HAP-1 (cell line): ENCODE data around the gene AICDA.
"Not testable (repeated sequence)": the region's sequence is repeated elsewhere in the genome, so short reads cannot be mapped to it uniquely, and the experiment has no call there.

Experiments used
- DNase-seq, 2 experiments: peaks; one replicate each; pipeline ENCODE4 v3.0.0-alpha.2; 2016 to 2020; ENCODE audit warnings: low spot score in 2 of 2
- H3K27me3 ChIP-seq: fragments of 250-450 bp; sonication (Bioruptor Pico); 2 replicates; pipeline ENCODE4 v1.5.1; 2020; ENCODE audit warnings: low read depth, mild to moderate bottlenecking, moderate library complexity
- H3K36me3 ChIP-seq: fragments of 250-450 bp; sonication (Bioruptor Pico); replicated peaks from 2 replicates; pipeline ENCODE4 v1.5.1; 2020; ENCODE audit warnings: mild to moderate bottlenecking
- H3K4me1 ChIP-seq: fragments of 250-450 bp; sonication (Bioruptor Pico); 2 replicates; pipeline ENCODE4 v1.5.1; 2020; ENCODE audit warnings: mild to moderate bottlenecking
- H3K4me3 ChIP-seq: fragments of 250-450 bp; sonication (Bioruptor Pico); 2 replicates; pipeline ENCODE4 v1.5.1; 2020; ENCODE audit warnings: mild to moderate bottlenecking, moderate library complexity
- H3K9me3 ChIP-seq: fragments of 250-450 bp; sonication (Bioruptor Pico); 2 replicates; pipeline ENCODE4 v1.5.1; 2020; ENCODE audit warnings: mild to moderate bottlenecking, moderate library complexity
- in situ Hi-C: fragments of 300-500 bp; cut with MboI; formaldehyde crosslinking; loops from 3 replicates; pipeline ENCODE4 v1.14.3; 2020; ENCODE audit warnings: low sequenced_read_pairs, inconsistent platforms, mixed read lengths

Gene AICDA

DNA sequence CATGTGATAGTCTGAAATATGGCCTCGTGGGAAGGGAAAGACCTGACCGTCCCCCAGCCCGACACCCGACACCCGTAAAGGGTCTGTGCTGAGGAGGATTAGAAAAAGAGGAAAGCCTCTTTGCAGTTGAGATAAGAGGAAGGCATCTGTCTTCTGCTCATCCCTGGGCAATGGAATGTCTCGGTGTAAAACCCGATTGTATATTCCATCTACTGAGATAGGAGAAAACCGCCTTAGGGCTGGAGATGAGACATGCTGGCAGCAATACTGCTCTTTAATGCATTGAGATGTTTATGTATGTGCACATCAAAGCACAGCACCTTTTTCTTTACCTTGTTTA, 23.3 kb upstream of the AICDA start:
- H3K27me3 ChIP-seq, H3K36me3 ChIP-seq, in situ Hi-C loops, H3K9me3 ChIP-seq, DNase-seq, H3K4me3 ChIP-seq: not testable (repeated sequence)
- peaks cover 12% of the 10 kb centered on the region for H3K4me1 ChIP-seq

DNA sequence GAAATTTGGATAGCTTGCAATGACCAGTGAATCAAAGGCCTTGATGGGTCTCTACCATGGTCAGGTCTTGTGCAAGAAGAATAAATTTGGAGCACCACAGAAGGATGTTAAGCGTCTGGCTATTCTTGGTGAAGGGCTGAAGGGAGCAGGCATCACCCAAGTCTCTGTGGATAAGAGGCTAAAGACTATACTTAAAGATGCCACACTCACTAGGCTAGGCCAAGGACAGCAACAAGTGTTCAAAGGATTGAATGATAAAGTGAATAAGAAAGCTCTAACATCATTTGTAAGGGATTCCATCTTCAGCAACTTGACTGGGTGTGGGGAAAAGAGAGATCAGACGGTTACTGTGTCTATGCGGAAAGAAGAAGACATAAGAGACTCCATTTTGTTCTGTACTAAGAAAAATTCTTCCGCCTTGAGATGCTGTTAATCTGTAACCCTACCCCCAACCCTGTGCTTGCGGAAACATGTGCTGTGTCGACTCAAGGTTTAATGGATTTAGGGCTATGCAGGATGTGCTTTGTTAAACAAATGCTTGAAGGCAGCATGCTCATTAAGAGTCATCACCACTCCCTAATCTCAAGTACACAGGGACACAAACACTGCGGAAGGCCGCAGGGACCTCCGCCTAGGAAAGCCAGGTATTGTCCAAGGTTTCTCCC, 22.8 kb upstream of the AICDA start:
- H3K36me3 ChIP-seq, H3K27me3 ChIP-seq, in situ Hi-C loops, H3K4me3 ChIP-seq, H3K9me3 ChIP-seq: not testable (repeated sequence)
- DNase-seq = peak in 1 of 2 experiments; percentile 45
- H3K4me1 ChIP-seq = peaks cover 12% of the 10 kb centered on the region

DNA sequence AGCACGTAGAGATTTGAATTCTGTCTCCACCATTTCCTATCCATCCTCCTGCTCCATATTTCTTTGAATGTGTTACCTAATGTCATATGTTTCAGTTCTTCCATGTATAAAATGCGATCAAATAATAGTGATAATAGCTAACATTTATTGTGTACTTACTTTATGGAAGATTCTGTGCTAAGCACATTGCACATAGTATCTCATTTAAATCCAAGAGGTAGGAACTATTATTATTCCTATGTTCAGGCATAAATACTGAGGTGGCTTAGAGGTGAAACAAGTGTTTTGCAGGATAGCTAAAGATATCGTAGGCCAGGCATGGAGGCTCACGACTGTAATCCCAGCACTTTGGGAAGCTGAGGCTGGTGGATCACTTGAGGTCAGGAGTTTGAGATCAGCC, 17.5 kb upstream of the AICDA start:
- DNase-seq = no peak
- H3K36me3 ChIP-seq = no peaks in the 10 kb centered on the region
- in situ Hi-C loops = no loop called here
- no peaks in the 10 kb centered on the region; the same call in 1 of the 2 replicates for H3K4me1 ChIP-seq
- H3K27me3 ChIP-seq = no peaks in the 10 kb centered on the region
- H3K9me3 ChIP-seq = no peaks in the 10 kb centered on the region
- H3K4me3 ChIP-seq = no peak overlapping the region

DNA sequence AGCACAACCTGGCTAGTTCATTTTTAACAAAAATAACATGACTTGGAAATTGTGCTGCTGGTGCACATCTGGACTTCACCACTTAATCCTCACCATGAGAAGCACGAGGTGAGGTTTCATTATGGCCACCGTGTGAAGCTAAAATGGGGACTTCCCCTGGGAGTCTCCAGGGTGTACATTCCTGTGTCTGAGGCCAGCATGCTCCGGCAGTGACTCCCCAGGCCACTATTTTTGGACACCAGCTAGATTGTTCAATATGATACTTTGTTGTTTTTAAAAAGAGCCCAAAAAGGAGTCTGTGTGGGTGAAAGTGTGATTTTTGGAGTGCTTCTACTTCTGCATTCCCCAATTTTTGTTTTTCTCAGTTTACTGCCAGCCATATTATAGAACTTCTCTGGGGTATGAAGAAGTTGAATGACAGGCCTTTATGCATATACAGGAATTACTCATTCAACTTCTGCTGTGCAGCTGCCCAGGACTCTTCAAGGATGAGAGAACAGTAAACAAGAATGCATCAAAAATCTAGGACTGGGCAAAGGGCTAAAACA, 16.9 kb upstream of the AICDA start:
- no peak overlapping the region for H3K4me3 ChIP-seq
- no peaks in the 10 kb centered on the region for H3K36me3 ChIP-seq
- DNase-seq = no peak
- no peaks in the 10 kb centered on the region for H3K27me3 ChIP-seq
- no peaks in the 10 kb centered on the region for H3K4me1 ChIP-seq
- in situ Hi-C loops = no loop called here
- no peaks in the 10 kb centered on the region for H3K9me3 ChIP-seq

DNA sequence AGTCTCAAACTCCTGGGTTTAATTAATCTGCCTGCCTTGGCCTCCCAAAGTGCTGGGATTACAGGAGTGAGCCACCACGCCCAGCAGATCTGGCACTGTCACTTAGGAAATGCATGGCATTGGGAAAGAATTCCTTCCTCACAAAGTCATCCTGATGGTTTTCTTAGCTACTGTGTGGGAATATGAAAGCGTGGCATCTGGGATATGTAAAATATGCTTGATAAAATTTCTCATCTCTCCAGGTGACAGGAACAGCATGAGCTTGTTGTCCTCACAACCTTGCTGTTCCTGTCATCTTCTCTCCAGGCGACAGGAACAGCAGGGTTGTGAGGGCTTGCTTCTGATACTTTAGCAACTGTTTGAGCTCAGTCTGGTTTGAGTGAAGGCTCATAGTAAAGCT, 16.1 kb upstream of the AICDA start:
- no peaks in the 10 kb centered on the region for H3K4me1 ChIP-seq
- H3K4me3 ChIP-seq = no peak overlapping the region
- no peaks in the 10 kb centered on the region for H3K27me3 ChIP-seq
- no peak for DNase-seq
- no peaks in the 10 kb centered on the region for H3K9me3 ChIP-seq
- no peaks in the 10 kb centered on the region for H3K36me3 ChIP-seq
- in situ Hi-C loops = no loop called here

DNA sequence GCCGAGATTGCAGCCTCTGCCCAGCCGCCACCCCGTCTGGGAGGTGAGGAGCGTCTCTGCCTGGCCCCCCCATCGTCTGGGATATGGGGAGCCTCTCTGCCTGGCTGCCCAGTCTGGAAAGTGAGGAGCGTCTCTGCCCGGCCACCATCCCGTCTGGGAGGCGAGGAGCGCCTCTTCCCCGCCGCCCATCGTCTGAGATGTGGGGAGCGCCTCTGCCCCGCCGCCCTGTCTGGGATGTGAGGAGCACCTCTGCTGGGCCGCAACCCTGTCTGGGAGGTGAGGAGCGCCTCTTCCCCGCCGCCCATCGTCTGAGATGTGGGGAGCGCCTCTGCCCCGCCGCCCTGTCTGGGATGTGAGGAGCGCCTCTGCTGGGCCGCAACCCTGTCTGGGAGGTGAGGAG, 12.1 kb upstream of the AICDA start:
- DNase-seq, H3K4me3 ChIP-seq, H3K9me3 ChIP-seq, H3K27me3 ChIP-seq, in situ Hi-C loops, H3K36me3 ChIP-seq, H3K4me1 ChIP-seq: not testable (repeated sequence)

DNA sequence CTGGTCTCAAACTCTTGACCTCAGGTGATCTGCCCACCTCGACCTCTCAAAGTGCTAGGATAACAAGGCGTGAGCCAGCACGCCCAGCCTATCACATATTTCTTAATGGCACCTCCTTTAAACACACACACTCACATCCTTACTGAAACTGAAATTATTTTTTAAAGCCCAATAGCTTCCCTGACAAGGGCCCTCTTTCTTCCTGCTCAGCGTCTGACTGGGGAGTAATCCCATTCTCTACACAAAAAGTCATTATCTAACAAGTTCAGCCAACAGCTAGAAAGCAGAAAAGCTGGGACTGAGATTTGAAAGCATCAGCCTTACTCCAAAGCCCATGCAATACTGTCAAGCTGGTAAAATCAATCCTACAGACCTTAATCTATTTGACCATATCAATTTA, 10.0 kb upstream of the AICDA start:
- Histone ChIP-seq H3K27me3 (no peaks in the 10 kb centered on the region), H3K4me1 (no peaks in the 10 kb centered on the region), H3K36me3 (no peaks in the 10 kb centered on the region), H3K9me3 (no peaks in the 10 kb centered on the region), H3K4me3 (no peak overlapping the region)
- in situ Hi-C loops = no loop called here
- no peak for DNase-seq

DNA sequence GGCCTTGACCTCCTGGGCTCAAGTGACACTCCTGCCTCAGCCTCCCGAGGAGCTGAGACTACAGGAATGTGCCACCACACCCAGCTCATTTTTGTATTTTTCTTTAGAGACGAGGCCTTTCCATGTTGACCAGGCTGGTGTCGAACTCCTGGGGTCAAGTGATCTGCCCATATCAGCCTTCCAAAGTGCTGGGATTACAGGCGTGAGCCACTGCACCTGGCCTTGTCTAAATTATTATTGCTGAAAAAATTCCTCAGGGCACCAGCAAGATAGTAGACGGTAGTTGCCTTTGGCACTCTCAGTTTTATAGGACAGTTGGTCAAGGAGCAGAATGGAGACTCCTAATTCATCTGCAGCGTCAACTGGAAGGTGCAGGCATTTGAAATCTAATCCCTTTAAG, 2.5 kb upstream of the AICDA start:
- DNase-seq = no peak
- in situ Hi-C loops = no loop called here
- no peaks in the 10 kb centered on the region for H3K4me1 ChIP-seq
- no peaks in the 10 kb centered on the region for H3K27me3 ChIP-seq
- H3K9me3 ChIP-seq = no peaks in the 10 kb centered on the region
- no peaks in the 10 kb centered on the region for H3K36me3 ChIP-seq
- H3K4me3 ChIP-seq = no peak overlapping the region

DNA sequence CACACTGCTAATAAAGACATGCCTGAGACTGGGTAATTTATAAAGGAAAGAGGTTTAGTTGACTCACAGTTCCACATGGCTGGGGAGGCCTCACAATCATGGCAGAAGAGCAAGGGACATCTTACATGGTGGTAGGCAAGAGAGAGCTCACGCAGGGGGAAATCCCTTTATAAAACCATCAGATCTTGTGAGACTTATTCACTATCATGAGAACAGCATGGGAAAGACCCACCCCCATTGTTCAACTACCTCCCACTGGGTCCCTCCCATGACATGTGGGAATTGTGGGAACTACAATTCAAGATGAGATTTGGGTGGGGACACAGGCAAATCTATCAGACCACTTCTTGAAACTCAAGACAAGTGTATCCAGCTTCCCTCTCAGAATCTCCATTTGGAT, 1.2 kb upstream of the AICDA start:
- H3K4me1 ChIP-seq, H3K36me3 ChIP-seq, H3K4me3 ChIP-seq, H3K9me3 ChIP-seq, in situ Hi-C loops, H3K27me3 ChIP-seq, DNase-seq: not testable (repeated sequence)

DNA sequence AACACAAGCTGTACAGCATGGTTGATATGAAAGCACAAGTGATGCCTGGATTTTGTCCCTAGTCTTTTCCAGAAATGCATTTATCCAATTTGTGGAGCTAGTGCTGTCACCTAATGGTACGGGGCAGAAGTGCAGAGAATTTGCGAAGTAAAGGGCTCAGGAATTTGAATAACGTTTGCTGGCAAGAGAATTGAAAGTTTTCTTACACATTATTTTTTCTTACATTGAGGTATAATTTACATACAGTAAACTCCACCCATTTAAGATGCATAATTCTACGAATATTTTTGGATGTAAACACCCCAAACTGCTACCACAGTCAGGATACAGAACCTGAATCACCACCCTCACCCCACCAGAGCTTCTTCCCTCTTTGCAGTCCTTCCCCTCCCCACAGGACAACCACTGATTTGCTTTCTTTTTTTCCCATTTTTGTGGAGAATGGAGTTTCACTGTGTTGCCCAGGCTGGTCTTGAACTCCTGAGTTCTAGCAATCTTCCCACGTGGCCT, 3.5 kb downstream of the AICDA start:
- Histone ChIP-seq H3K9me3 (no peaks in the 10 kb centered on the region), H3K27me3 (no peaks in the 10 kb centered on the region), H3K4me3 (no peak overlapping the region), H3K4me1 (no peaks in the 10 kb centered on the region), H3K36me3 (no peaks in the 10 kb centered on the region)
- DNase-seq = peak; percentile 57 to 59
- in situ Hi-C loops = no loop called here

DNA sequence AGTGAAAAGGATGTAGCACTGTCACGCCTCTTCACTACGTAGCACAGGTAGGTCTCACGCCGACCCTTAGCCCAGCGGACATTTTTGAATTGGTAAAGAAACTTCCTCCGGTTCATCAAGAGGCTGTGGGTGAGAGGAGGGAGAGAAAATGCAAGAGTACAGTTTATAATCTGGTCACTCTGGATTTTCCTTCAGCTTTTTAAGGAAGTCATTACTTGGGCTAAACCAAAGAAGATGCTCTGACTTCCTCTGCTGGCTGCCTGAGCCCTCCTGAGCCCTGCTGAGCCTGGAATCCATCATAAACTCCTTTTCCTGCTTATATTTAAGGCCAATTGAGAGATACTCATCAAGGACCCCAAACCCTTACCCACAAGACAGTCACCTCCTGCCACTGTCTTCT, 5.8 kb downstream of the AICDA start:
- DNase-seq = no peak
- Histone ChIP-seq H3K4me3 (no peak overlapping the region), H3K4me1 (no peaks in the 10 kb centered on the region), H3K36me3 (no peaks in the 10 kb centered on the region), H3K27me3 (no peaks in the 10 kb centered on the region), H3K9me3 (no peaks in the 10 kb centered on the region)
- in situ Hi-C loops = no loop called here

DNA sequence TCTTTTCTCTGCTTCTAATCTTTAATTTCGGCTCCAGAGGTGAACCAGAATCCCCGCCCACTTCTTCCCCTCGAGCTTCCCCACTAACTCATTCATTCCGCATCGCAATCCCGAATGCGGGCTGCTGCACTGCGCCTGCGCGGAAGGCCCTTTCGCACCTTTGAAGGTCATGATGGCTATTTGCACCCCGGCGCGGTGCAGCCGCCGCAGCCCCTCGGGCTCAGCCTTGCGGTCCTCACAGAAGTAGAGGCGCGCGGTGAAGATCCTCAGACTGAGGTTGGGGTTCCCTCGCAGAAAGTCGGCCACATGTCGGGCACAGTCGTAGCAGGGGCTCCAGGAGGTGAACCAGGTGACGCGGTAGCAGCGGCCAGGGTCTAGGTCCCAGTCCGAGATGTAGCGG, 7.6 kb downstream of the AICDA start:
- Histone ChIP-seq H3K4me1 (no peaks in the 10 kb centered on the region), H3K36me3 (no peaks in the 10 kb centered on the region), H3K27me3 (no peaks in the 10 kb centered on the region), H3K9me3 (no peaks in the 10 kb centered on the region), H3K4me3 (no peak overlapping the region)
- in situ Hi-C loops = no loop called here
- no peak for DNase-seq

DNA sequence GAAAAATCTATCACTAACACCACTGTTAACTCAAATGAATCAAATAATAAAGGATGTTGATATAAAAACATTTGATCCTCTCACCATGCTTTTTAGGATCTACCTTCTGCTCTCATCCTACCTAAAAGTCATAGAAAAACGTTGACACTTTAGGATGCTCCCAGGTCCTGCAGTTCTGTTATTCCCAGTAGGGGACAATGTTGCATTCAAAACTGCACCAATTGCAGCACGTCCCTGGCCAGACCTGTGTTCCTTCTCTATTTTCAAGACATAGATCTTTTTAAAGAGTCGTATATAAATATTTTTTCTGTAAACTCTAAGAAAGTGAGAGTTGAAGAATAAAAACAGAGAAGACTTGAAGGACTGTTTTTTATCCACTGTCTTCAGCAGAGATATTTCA, 8.8 kb downstream of the AICDA start:
- Histone ChIP-seq H3K9me3 (no peaks in the 10 kb centered on the region), H3K27me3 (no peaks in the 10 kb centered on the region), H3K36me3 (no peaks in the 10 kb centered on the region), H3K4me1 (no peaks in the 10 kb centered on the region), H3K4me3 (no peak overlapping the region)
- no peak for DNase-seq
- in situ Hi-C loops = no loop called here

DNA sequence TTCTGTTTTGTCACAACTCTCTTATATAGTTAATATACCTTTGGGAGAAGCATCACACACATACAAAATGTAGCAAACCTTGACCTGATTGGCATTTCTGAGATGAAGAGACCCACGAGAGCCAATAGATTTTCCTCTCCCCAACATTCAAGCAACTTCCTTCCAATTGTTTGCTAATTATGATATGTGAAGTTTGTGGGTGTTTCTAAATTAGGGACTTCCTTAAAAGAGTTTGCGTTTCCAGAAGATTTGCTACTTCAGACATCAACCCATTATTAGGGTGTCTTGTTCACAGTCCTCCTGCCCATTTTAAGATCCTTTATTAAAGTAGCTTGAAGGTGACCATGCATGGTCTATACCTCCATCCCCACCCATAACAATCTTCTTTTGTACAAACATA, 9.4 kb downstream of the AICDA start:
- no peaks in the 10 kb centered on the region for H3K27me3 ChIP-seq
- H3K4me1 ChIP-seq = no peaks in the 10 kb centered on the region
- H3K36me3 ChIP-seq = no peaks in the 10 kb centered on the region
- H3K4me3 ChIP-seq = no peak overlapping the region
- no peak for DNase-seq
- no peaks in the 10 kb centered on the region for H3K9me3 ChIP-seq
- in situ Hi-C loops = no loop called here

DNA sequence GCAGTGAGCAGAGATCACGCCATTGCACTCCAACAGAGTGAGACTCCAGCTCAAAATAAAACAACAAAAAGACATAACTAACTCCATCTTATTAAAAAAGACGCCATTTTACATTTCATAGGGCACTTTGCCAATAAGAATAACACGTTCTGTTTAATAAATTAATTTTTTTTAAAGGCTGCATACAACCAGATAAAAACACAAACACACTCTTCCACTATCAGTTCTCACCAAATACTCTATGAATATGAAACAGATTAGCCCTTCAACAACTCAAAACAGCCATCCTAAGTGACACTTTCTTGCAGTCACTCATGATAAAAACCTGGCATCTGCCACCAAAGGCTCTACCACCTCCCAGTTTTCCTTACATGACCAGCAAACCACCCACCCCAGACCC, 16.1 kb downstream of the AICDA start:
- in situ Hi-C loops = no loop called here

More for the DNA sequence above, 16.1 kb downstream of the AICDA start:
- Histone ChIP-seq H3K4me1 (no peaks in the 10 kb centered on the region), H3K27me3 (no peaks in the 10 kb centered on the region), H3K4me3 (no peak overlapping the region), H3K36me3 (no peaks in the 10 kb centered on the region), H3K9me3 (no peaks in the 10 kb centered on the region)
- no peak for DNase-seq
